H1 (cell line): ENCODE data around the gene PRDM15.

Source experiments
- CTCF ChIP-seq, 3 experiments: IDR thresholded peaks; 1 replicate in 2 of 3; 2 replicates in 1 of 3; pipeline versions ENCODE4 v1.5.1 to v1.6.1; 2011; ENCODE audit warnings: low read length in 3 of 3, mild to moderate bottlenecking in 3 of 3, inconsistent platforms in 2 of 3, low read depth in 1 of 3, moderate library complexity in 1 of 3; ENCODE audit not compliant: insufficient read depth in 1 of 3; ENCODE audit errors: control extremely low read depth in 1 of 3
- EP300 ChIP-seq, 2 experiments: IDR thresholded peaks; 1 replicate in 1 of 2; 2 replicates in 1 of 2; pipeline ENCODE4 v1.6.1; 2011 to 2012; ENCODE audit warnings: low read depth in 2 of 2, low read length in 2 of 2, mild to moderate bottlenecking in 2 of 2, borderline replicate concordance in 1 of 2, inconsistent platforms in 1 of 2, moderate library complexity in 1 of 2
- JUN ChIP-seq: IDR thresholded peaks from 2 replicates; pipeline ENCODE4 v1.6.1; 2011; ENCODE audit warnings: low read depth, mild to moderate bottlenecking, improper control_type of control experiment, low read length
- NANOG ChIP-seq: IDR thresholded peaks from 2 replicates; pipeline ENCODE4 v1.6.1; 2011; ENCODE audit warnings: low read length, low read depth, mild to moderate bottlenecking, inconsistent platforms; ENCODE audit not compliant: insufficient read depth, poor library complexity, severe bottlenecking
- POLR2A ChIP-seq, 2 experiments: IDR thresholded peaks; 1 replicate in 1 of 2; 2 replicates in 1 of 2; pipeline ENCODE4 v1.6.1; 2011; ENCODE audit warnings: low read depth in 2 of 2, low read length in 2 of 2, mild to moderate bottlenecking in 2 of 2; ENCODE audit errors: control extremely low read depth in 1 of 2
- POLR2AphosphoS5 ChIP-seq: IDR thresholded peaks from 2 replicates; pipeline ENCODE4 v1.6.1; 2011; ENCODE audit warnings: low read depth, low read length
- RXRA ChIP-seq: IDR thresholded peaks from 2 replicates; pipeline ENCODE4 v1.6.1; 2011; ENCODE audit warnings: low read depth, mild to moderate bottlenecking, low read length, moderate library complexity; ENCODE audit not compliant: insufficient read depth
- SP2 ChIP-seq: IDR thresholded peaks from 2 replicates; pipeline ENCODE4 v1.6.1; 2012; ENCODE audit warnings: mild to moderate bottlenecking, low read length, inconsistent platforms
- SP4 ChIP-seq: IDR thresholded peaks from 2 replicates; pipeline ENCODE4 v1.6.1; 2012; ENCODE audit warnings: low read length, inconsistent platforms
- SUZ12 ChIP-seq: fragments of 200-600 bp; sonication (generic); IDR thresholded peaks from 2 replicates; pipeline ENCODE4 v1.6.1; 2012; ENCODE audit warnings: mild to moderate bottlenecking, inconsistent platforms, low read length, moderate library complexity, mixed read lengths

DNA sequence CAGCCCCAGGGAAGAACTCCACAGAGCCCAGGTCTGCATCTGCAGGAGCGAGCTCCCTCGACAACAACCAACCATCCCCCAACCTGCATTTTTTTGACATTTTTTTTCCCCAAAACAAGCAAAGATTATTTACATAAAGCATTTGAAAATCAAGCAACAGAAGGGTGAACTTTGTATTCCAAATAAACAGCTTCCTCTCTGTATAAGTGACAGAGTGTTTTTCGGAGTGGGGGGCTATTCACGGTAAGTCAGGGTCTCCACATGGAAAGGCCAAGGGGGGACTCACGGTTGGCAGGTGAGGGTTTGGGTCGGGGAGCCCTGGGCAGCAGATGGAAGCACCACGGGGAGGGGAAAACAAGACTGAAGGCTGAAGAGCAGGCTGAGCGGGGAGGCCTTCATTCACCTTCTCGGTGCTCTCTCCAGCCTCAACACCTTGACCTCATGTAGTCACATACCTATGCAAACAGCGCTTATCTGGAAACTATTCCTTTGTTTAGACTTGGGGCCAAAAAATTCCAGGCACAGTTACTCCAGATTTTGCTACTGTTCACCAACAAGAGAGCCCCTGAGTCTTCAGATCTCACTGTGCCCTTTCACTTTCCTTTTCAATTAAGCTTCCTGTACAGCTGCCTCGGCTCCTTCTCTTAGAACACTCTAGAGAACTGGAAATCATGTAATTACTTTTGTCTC lies 47.1 kb upstream of the PRDM15 start:
- TF ChIP-seq NANOG (no peak), CTCF (IDR thresholded peaks at IDR 0.05; ENCODE audit: control extremely low read depth in 1 of 3, insufficient read depth in 1 of 3, low read depth in 1 of 3, low read length in 3 of 3) (no peak), POLR2AphosphoS5 (no peak), POLR2A (IDR thresholded peaks at IDR 0.05; ENCODE audit: control extremely low read depth in 1 of 2, low read depth in 2 of 2, low read length in 2 of 2) (no peak; a peak in 1 of 3 replicates), JUN (no peak), SP2 (no peak), SP4 (no peak), SUZ12 (no peak), EP300 (IDR thresholded peaks at IDR 0.05; ENCODE audit: borderline replicate concordance in 1 of 2, low read depth in 2 of 2, low read length in 2 of 2) (no peak), RXRA (no peak)
